ENCODE data around the gene MYO5B.

MYO5B gene

GRCh38 chr18:49926106-49926745, 268.7 kb downstream of the MYO5B start:
- FAIRE-seq (no peak), DNase-seq (ENCODE audit: low spot score) (no peak)

GRCh38 chr18:49924293-49924983, 270.5 kb downstream of the MYO5B start:
- no peak for FAIRE-seq
- DNase-seq (ENCODE audit: low spot score) = no peak

- FAIRE-seq = no peak
- DNase-seq (ENCODE audit: low spot score) = peak; percentile 23
Observed at GRCh38 chr18:49922228-49922627, 272.7 kb downstream of the MYO5B start.

GRCh38 chr18:49921318-49921985, 273.5 kb downstream of the MYO5B start:
- no peak for FAIRE-seq

GRCh38 chr18:49920731-49921130, 274.2 kb downstream of the MYO5B start:
- peak; percentile 92 for FAIRE-seq
- DNase-seq (ENCODE audit: low spot score) = peak; percentile 79

More at GRCh38 chr18:49921318-49921985, 273.5 kb downstream of the MYO5B start:
- DNase-seq (ENCODE audit: low spot score) = no peak

- FAIRE-seq = no peak
- DNase-seq (ENCODE audit: low spot score) = no peak
Observed at GRCh38 chr18:49917742-49918141, 277.2 kb downstream of the MYO5B start.

- FAIRE-seq = no peak
- no peak for DNase-seq (ENCODE audit: low spot score)
Observed at GRCh38 chr18:49915352-49915751, 279.6 kb downstream of the MYO5B start.

GRCh38 chr18:49913221-49913620, 281.7 kb downstream of the MYO5B start:
- no peak for FAIRE-seq
- DNase-seq (ENCODE audit: low spot score) = no peak

- FAIRE-seq (no peak), DNase-seq (ENCODE audit: low spot score) (no peak)
Observed at GRCh38 chr18:49911427-49911826, 283.5 kb downstream of the MYO5B start.

- DNase-seq (ENCODE audit: low spot score) (no peak), FAIRE-seq (no peak)
Observed at GRCh38 chr18:49910986-49911385, 284.0 kb downstream of the MYO5B start.

- DNase-seq (ENCODE audit: low spot score) (no peak), FAIRE-seq (no peak)
Observed at GRCh38 chr18:49910019-49910418, 284.9 kb downstream of the MYO5B start.

GRCh38 chr18:49907346-49907929, 287.5 kb downstream of the MYO5B start:
- DNase-seq (ENCODE audit: low spot score) (no peak), FAIRE-seq (no peak)

- DNase-seq (ENCODE audit: low spot score) (no peak), FAIRE-seq (no peak)
Observed at GRCh38 chr18:49905771-49906170, 289.2 kb downstream of the MYO5B start.

GRCh38 chr18:49904871-49905555, 289.9 kb downstream of the MYO5B start:
- FAIRE-seq (no peak), DNase-seq (ENCODE audit: low spot score) (no peak)

- DNase-seq (ENCODE audit: low spot score) = no peak
- no peak for FAIRE-seq
Observed at GRCh38 chr18:49901862-49902340, 293.0 kb downstream of the MYO5B start.

- no peak for DNase-seq (ENCODE audit: low spot score)
- no peak for FAIRE-seq
Observed at GRCh38 chr18:49899657-49900330, 295.2 kb downstream of the MYO5B start.

- DNase-seq (ENCODE audit: low spot score) = peak; percentile 20
- FAIRE-seq = no peak
Observed at GRCh38 chr18:49898421-49898820, 296.5 kb downstream of the MYO5B start.

- no peak for DNase-seq (ENCODE audit: low spot score)
- no peak for FAIRE-seq
Observed at GRCh38 chr18:49894517-49895226, 300.3 kb downstream of the MYO5B start.

GRCh38 chr18:49893036-49893435, 301.9 kb downstream of the MYO5B start:
- DNase-seq (ENCODE audit: low spot score) (no peak), FAIRE-seq (no peak)
